HG03460 (cell line): ENCODE data around the gene CRYGS.
"Not testable (repeated sequence)": the region's sequence is repeated elsewhere in the genome, so short reads cannot be mapped to it uniquely, and the experiment has no call there.

Experiments used
- ATAC-seq: cut with Tn5 transposase; IDR thresholded peaks from one replicate; pipeline ENCODE4 v1.9.1; 2021; ENCODE audit not compliant: unreplicated experiment

The CRYGS gene

GRCh38 chr3:186564586-186564985, 20.4 kb upstream of the CRYGS start:
- no peak for ATAC-seq

DNA sequence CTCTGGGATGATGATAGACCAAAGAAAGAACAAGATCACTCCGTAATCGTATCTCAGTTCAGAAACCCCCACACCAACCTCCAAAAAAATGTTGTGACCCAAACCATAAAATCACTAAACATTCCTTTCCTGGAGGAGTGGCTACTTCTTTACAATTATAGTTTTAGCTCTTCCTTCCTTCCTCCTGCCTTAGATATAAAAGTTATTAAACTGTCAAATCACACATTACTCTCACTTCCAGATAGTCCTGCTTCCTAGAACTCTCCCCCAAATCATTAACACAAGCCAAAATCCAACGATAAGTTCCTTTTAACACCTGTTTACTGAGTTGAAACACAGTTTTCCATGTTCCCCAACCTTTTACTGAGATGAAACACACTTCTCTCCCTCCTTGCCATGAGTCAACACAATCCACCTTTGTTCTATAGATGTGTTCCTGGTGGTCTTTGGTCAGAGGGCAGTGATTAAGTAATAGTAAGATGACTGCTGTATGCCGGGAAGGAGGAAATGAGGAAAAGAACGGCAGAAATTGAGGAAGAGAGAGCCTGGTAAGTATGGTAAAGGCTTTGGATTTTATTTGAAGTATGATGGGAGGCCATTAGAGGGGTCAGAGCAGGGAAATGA, 8.3 kb upstream of the CRYGS start:
- ATAC-seq, result no peak

GRCh38 chr3:186551387-186551786, 7.2 kb upstream of the CRYGS start:
- ATAC-seq, result no peak

DNA sequence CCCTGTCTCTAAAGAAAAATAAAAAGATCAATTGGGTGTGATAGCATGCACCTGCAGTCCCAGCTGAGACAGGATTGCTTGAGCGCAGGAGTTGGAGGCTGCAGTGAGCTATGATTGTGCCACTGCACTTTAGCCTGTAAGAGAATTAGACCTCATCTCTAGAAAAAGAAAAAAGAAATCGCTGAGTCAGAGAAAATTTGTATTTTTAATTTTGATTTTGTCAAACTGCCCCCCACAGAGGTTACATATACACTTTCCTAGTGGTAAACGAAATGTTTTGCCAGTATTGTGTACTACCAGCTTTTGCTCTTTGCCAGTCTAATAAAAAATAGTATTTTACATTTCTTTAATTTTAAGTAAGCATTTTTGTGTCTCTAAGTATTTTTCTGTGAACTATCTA, 5.3 kb upstream of the CRYGS start:
- ATAC-seq, result no peak

GRCh38 chr3:186540835-186541226, 3.3 kb downstream of the CRYGS start:
- no peak for ATAC-seq

GRCh38 chr3:186540221-186540834, 3.9 kb downstream of the CRYGS start:
- peak; percentile 55 for ATAC-seq

DNA sequence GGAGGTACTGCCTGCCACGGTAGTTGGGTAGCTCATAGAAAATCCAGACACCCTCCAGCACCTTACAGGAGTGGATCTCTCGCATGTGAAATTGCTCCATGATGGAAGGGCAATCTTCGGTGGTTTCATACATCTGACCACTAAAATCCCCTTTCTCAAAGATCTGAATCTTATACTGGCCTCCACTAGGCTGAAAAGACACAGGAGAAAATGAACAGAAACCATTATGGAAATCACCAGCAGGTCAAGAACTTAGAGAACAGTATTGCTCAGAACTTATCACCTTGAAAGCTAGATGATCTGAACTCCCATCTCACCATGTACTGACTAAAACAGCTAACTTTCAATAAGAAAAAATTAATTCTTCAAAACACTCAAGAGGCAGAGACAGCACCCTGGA, 5.4 kb downstream of the CRYGS start:
- ATAC-seq, result no peak

- ATAC-seq, result no peak
Observed at GRCh38 chr3:186536883-186537844, 7.0 kb downstream of the CRYGS start.

DNA sequence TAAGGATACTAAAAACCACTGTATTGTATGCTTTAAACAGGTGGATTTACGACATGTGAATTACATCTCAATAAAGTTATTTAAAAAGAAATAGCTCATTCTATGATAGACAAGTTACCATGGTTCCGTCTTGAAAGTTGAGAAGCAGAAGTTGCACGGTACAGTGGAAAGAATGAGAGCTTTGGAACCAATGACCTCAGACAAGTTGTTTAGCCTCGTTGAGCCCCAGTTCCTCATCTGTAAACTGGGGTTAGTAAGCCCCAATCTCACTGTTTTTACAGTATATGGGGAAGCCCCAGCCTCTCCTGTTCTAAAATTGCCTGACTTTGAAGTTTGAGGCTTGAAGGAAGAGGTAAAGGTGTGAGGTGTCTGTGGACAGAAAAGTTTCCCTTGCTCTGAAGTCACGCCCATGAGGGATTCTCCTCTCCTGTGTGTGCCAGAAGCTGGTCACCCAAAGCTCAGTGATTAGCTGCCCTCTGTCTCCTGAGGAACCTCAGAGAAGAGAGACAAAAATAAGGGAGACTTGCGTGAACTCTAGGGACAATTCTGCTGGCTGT, 10.0 kb downstream of the CRYGS start:
- ATAC-seq, result peak; percentile 81

DNA sequence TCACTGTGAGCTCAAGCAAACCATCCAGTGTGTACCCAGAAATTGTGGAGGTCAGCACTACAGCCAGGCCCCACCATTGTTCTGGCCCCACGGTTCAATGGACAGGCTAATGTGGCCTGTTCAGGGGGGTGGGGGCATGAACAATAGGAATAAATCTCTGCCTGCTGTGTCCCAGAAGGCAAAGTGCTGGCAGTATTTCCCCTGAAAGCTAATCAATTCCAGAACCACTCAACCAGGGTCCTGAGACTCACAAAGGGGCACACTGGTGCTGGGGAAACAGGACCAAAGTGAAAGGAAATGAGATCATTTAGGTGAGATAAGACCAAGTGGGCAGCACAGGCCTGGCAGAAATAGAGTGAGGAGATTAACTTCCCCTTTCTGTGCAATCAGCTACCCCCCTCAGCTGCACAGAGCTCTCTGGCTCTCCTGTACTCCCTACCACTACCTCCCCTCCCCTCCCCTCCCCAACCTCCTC, 11.5 kb downstream of the CRYGS start:
- peak; percentile 67 for ATAC-seq

DNA sequence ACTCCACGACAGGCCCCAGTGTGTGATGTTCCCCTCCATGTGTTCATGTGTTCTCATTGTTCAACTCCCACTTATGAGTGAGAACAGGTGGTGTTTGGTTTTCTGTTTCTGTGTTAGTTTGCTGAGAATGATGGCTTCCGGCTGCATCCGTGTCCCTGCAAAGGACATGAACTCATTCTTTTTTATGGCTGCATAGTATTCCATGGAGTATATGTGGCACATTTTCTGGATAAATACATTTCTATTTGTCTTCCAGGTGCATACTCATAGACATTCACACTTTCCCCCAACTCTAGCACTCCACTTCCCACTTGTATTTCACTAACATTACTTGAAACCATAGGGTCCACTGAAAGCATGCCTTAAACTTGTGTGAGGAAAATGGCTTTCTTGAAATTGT, 12.5 kb downstream of the CRYGS start:
- not testable (repeated sequence) for ATAC-seq

- no peak for ATAC-seq
Observed at GRCh38 chr3:186530415-186530814, 13.8 kb downstream of the CRYGS start.

DNA sequence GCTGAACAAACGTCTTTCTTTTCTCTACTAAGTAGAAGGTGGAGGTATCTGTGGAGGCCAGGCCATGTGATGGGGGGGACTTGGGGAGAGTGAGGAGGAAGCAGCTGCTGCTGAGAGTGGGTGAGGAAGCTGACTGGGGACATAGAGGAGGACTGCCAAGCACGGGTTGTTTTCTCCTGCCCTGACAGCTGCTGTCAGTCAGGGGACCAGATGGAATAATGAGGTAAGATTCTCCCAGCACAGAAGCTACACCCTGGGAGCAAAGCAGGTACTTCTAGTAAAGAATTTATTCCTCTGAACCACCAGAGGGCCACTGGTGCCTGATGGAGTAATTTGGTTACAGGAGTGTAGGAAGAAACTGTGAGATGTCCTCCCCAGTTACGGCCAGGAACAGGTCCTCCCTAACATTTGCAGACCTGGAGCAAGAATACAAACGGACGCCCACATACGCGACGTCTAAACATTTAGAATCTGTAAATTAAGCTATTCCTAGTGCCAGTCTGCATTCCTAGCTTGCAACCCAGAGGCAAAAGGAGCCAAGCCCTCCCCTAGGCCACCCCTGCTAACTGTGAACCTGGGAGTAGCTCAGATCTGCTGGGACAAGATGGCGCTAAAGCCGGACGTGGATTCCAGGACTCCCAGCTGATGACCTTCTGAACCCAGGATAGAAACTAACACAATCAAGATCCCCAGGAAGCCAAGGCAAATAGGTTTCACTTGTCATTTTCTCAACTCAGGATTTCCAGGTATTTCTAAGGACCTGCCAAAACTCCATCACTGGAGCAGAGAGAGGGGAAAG, 14.8 kb downstream of the CRYGS start:
- ATAC-seq, result no peak

DNA sequence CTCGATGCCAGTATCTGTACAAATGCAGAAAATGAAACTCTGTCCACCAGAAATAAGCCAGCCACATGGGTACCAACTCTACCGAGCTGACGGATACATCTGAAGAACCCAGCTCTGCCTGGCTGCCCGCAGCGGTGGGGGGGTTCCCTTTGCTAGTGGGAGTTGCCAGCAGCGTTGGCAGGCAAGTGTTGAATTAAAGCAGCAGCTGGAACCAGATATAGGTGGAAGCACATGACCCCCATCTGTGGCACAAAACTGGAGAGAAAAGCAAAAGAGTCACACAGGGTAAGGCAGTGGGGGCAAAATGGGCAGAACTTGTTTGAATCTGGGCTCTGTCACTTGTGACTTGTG, 17.9 kb downstream of the CRYGS start:
- peak; percentile 48 for ATAC-seq

- ATAC-seq, result peak; percentile 22
Observed at GRCh38 chr3:186525369-186526255, 18.6 kb downstream of the CRYGS start.

DNA sequence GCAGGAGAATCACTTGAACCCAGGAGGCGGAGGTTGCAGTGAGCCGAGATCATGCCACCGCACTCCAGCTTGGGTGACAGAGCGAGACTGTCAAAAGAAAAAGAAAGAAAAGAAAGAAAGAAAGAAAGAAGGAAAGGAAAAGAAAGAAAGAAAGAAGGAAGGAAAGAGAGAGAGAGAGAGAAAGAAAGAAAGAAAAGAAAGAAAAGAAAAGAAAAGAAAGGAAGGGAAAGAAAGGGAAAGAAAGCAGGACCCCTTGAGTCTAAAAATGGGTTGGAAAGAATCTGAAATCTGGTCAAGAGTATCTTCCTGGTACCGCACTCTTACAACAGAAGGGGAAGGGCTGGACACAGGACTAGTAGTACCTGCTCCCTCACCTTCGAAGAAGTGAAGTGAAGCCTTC, 19.6 kb downstream of the CRYGS start:
- ATAC-seq, result no peak

GRCh38 chr3:186523434-186523833, 20.7 kb downstream of the CRYGS start:
- no peak for ATAC-seq

GRCh38 chr3:186523022-186523421, 21.2 kb downstream of the CRYGS start:
- no peak for ATAC-seq

DNA sequence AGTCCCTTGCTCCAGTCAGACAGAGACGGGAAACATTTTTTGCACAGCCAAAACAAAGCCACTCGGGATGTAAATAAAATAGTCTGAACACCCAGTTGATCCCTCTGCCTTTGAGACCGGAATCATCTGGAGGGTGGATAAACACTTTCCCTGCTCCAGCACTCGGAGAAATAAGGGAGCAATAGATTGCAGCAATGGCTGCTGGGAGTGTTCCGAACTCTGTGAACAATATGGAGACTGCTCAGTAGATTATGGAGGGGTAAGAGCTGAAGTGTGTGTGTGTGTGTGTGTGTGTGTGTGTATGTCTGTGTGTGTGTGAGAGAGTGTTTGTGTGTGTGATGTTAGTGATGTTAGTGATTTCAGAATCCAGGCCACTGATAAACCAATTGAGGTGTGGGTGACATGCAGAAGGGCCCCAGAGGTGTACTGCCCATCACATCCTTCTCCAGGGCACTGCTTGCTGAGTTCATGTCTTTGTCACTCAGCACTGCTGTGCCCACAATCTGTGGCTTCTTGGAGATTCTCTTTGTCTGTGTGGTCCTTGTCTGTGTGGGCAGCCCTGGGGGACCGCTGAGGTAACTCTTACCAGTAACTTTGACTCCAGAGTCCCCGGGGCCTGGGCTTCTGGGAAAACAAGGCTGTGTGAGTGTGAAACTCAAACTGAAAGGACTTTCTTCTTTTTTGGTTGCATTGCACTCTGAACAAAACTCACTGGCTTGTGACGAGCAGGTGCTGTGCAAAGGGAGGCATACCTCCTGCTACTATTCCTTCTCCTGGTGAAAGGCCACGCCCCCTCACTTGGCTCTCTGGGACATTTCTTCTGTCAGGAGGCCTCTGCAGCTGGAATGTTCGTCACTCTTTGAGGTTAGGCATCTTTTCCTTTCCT, 23.0 kb downstream of the CRYGS start:
- peak; percentile 52 for ATAC-seq
